Stimulated activated CD8-positive, alpha-beta memory T cell treated with anti-CD3 and anti-CD28 coated beads, Interleukin-7, amount 100 ng/mL, for 1 hour (primary cell): ENCODE data around the gene TET1.
"Not testable (repeated sequence)": the region's sequence is repeated elsewhere in the genome, so short reads cannot be mapped to it uniquely, and the experiment has no call there.

ENCODE experiments used
- DNase-seq, 2 donors: peaks; one replicate each; pipeline ENCODE4 v3.0.0-alpha.2; 2020; ENCODE audit warnings: low read depth in 2 of 2

The TET1 gene

GRCh38 chr10:68562661-68563570 lies 2.8 kb downstream of the TET1 start:
- DNase-seq = no peak

- DNase-seq = no peak
Observed at GRCh38 chr10:68564712-68565111, 4.6 kb downstream of the TET1 start.

GRCh38 chr10:68565658-68566057 lies 5.5 kb downstream of the TET1 start:
- DNase-seq = no peak

GRCh38 chr10:68566351-68566750 lies 6.2 kb downstream of the TET1 start:
- DNase-seq = no peak

- no peak for DNase-seq
Observed at GRCh38 chr10:68566955-68567354, 6.8 kb downstream of the TET1 start.

- no peak for DNase-seq
Observed at GRCh38 chr10:68572151-68572550, 12.0 kb downstream of the TET1 start.

GRCh38 chr10:68574051-68574450 lies 13.9 kb downstream of the TET1 start:
- DNase-seq = no peak

GRCh38 chr10:68576118-68576517 lies 16.0 kb downstream of the TET1 start:
- no peak for DNase-seq

- DNase-seq = no peak
Observed at GRCh38 chr10:68578974-68579373, 18.8 kb downstream of the TET1 start.

- not testable (repeated sequence) for DNase-seq
Observed at GRCh38 chr10:68584187-68584586, 24.1 kb downstream of the TET1 start.

GRCh38 chr10:68586606-68587305 lies 26.6 kb downstream of the TET1 start:
- DNase-seq = no peak

- DNase-seq = no peak
Observed at GRCh38 chr10:68594405-68594804, 34.3 kb downstream of the TET1 start.

- DNase-seq = no peak
Observed at GRCh38 chr10:68595513-68595912, 35.4 kb downstream of the TET1 start.

- DNase-seq = no peak
Observed at GRCh38 chr10:68597407-68597806, 37.3 kb downstream of the TET1 start.

- DNase-seq = no peak
Observed at GRCh38 chr10:68598978-68599770, 39.0 kb downstream of the TET1 start.

GRCh38 chr10:68599771-68600040 lies 39.6 kb downstream of the TET1 start:
- no peak for DNase-seq

GRCh38 chr10:68600041-68600778 lies 40.1 kb downstream of the TET1 start:
- DNase-seq = peak; percentile 1

- DNase-seq = no peak
Observed at GRCh38 chr10:68601501-68602265, 41.5 kb downstream of the TET1 start.

- no peak for DNase-seq
Observed at GRCh38 chr10:68602434-68602833, 42.3 kb downstream of the TET1 start.

- DNase-seq = no peak
Observed at GRCh38 chr10:68603766-68604165, 43.6 kb downstream of the TET1 start.

GRCh38 chr10:68604441-68604840 lies 44.3 kb downstream of the TET1 start:
- DNase-seq = no peak
